ENCODE data around the gene KCND3.

DNA sequence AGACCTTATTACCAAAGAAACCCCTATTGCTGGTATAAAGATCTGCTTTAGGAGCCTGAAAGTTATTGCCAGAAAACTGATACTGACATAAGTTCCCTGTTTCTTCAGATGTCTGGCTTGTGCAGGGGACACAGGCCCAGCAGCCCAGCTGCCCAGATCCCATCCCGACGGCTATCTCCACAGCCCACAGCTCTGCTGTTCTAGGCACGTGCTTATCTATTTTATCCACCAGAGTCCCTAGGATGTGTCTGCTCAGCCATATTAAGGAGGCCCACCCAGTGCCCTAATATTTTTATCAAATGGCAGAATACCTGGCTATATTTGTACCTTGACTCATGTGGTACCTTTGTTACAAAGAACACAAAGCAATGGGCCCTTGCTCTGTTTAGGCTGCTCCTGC, 174.8 kb downstream of the KCND3 start:
- TF ChIP-seq MYC (IDR thresholded peaks at IDR 0.05; ENCODE audit: low read depth, low read length) = no peak
- TF ChIP-seq FOS (IDR thresholded peaks at IDR 0.05; ENCODE audit: borderline replicate concordance, insufficient read depth, low read length) = no peak
- TF ChIP-seq, protein P1, sequence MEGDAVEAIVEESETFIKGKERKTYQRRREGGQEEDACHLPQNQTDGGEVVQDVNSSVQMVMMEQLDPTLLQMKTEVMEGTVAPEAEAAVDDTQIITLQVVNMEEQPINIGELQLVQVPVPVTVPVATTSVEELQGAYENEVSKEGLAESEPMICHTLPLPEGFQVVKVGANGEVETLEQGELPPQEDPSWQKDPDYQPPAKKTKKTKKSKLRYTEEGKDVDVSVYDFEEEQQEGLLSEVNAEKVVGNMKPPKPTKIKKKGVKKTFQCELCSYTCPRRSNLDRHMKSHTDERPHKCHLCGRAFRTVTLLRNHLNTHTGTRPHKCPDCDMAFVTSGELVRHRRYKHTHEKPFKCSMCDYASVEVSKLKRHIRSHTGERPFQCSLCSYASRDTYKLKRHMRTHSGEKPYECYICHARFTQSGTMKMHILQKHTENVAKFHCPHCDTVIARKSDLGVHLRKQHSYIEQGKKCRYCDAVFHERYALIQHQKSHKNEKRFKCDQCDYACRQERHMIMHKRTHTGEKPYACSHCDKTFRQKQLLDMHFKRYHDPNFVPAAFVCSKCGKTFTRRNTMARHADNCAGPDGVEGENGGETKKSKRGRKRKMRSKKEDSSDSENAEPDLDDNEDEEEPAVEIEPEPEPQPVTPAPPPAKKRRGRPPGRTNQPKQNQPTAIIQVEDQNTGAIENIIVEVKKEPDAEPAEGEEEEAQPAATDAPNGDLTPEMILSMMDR (IDR thresholded peaks at IDR 0.05; ENCODE audit: extremely low read depth in 1 of 2, insufficient read depth in 1 of 2, low read depth in 1 of 2, low read length in 2 of 2) = no peak

Data from endothelial cell of umbilical vein (primary cell).